Muscle of arm (tissue), 12 donors: ENCODE results near the gene PRODH2. TPM values are rescaled to one million over a fixed set of nuclear protein-coding genes. Genes with fewer than 3 reads are reported as not detected.

Experiments used
- DNase-seq: peaks from one replicate; pipeline ENCODE4 v3.0.0-alpha.2; 2013
- polyA plus RNA-seq, 12 donors: library from polyadenylated mRNA; unstranded; fragments of 120-200 nt; gene quantifications; one replicate each; pipeline ENCODE4 v1.2.1, GENCODE V29; 2013; ENCODE audit not compliant: insufficient read length in 12 of 12

The PRODH2 gene
- polyA plus RNA-seq, 12 donors, result 0.80 TPM; not detected in 11

DNA sequence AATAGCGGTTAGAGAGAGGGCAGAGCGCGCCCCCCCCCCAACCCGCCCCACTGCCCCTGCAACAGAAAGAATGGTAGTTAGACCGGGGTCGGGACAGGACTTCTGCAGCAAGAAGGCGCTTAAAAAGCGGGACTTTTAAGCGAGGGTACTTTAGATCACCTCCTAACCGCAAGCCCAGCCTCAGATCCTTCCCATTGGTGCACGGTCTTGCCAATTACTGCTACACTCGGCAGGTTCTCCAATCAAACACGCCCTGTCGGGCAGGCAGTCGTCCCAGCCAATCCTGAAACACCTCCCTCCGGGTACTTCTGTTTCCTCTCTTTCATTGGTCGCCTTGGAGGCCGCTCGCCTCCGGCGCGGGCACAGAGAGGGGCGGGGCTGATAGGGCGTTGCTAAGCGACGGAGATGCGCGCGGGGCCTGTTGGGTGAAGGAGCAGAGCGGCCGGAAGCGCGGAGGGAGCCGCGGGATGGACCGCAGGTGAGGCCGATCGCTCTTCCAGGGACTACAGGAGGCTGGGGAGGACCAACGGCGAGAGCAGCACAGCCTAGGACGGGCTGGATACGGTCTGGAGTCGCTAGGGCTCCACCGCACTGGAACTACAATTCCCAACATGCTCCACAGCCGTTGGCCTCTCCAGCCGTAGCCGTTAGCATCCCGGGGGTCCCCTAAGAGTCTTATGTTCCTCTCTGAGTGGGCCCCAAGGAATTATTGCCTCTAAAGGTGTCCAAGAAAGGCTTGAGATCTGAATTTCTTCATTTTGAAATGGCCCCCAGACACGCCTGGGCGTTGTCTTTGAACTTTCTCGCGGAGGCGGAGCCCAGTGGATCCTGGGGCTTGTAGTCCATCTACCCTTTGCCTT lies 54.7 kb downstream of the PRODH2 start, which contains the start of gene PROSER3:
Gene PROSER3 (plus strand): TSS at position 428 of the 860 bp plus-strand sequence. CDS start 40 bp downstream, at position 468.
- DNase-seq, result peak; percentile 99

GRCh38 chr19:35757231-35757748 lies 55.4 kb downstream of the PRODH2 start:
- peak; percentile 97 for DNase-seq

DNA sequence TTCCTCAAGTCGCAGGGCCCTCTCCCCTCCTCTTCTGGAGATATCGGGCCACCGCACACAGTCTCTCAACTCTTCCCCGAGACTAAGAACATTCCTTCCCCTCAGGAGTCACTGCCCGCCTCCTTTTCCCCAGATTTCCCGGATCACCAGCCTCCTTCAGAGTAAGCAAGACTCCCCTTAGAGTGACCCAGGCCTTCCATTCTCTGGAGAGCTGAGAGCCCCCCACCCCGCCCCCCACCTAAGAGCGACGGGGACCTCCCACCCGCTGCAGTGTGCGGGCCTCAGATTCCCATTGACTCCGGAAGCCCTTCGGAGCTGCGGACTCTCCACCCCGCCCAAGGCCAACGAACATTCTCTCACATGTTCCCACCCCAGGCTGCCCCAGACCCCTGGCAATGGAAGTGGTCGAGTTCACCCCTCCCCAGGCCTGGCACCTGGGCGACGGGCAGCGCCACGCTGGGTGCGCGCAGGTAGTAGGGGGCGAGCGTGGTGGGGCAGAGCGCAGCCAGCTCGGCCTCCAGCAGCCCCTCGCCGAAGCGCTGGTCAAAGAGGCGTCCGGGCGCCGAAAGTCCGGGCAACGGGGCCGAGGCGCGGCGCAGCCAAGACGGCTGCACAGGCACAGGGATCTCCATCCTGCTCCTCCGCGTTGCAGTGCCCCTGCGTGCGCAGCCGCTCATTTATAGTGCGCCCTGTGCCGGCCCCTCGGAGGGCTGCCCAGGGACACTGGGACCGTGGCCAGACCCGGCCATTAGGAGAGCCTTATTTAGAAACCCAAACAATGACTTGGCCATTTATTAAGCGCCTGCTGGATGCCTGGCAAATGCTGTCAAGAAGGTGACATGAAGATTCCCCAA lies 56.0 kb downstream of the PRODH2 start, which contains the start of gene HSPB6:
Gene HSPB6 (minus strand): TSS at position 653 of the 854 bp plus-strand sequence. CDS start 21 bp downstream, at position 632.
- peak; percentile 45 for DNase-seq

DNA sequence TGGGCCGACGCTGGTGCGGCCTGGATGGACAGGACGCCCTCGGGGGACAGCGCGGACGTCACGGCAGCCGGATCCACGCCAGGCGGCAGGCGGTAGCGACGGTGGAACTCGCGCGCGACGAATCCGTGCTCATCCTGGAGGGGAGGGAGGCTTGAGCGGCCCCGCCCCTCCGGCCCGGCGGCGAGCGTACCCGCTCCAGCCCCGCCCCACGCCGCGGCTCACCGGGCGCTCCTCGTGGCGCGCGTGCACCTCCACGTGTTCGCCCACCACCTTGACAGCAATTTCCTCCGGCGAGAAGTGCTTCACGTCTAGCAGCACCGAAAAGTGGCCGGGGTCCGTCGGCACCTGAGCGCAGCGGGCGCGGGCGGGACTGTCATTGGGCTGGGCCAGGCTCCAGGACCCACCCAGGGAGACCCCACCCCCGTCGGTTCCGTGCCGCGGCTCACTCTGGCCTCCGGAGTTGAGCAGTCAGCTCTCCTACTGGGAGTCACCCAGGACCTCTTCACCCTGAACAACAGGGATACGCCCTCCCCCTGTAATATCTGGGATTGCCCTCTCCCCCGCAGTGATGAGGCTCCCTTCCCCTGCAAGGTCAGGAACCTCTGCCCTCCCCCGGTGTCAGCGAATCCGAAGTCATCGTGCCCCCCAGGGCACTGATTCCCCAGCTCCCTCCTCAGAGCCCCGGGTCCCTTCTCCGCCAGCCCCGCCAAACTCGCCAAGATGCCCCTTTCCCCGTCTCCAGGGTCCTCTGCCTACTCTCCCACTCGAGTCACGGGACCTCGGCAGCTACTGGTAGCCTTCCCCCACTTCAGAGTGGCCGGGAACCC lies 56.9 kb downstream of the PRODH2 start:
- DNase-seq, result peak; percentile 84

- no peak for DNase-seq
These were observed 57.5 kb downstream of the PRODH2 start for GRCh38 chr19:35755131-35755549.

- DNase-seq, result no peak
These were observed 58.1 kb downstream of the PRODH2 start for GRCh38 chr19:35754370-35755130.

DNA sequence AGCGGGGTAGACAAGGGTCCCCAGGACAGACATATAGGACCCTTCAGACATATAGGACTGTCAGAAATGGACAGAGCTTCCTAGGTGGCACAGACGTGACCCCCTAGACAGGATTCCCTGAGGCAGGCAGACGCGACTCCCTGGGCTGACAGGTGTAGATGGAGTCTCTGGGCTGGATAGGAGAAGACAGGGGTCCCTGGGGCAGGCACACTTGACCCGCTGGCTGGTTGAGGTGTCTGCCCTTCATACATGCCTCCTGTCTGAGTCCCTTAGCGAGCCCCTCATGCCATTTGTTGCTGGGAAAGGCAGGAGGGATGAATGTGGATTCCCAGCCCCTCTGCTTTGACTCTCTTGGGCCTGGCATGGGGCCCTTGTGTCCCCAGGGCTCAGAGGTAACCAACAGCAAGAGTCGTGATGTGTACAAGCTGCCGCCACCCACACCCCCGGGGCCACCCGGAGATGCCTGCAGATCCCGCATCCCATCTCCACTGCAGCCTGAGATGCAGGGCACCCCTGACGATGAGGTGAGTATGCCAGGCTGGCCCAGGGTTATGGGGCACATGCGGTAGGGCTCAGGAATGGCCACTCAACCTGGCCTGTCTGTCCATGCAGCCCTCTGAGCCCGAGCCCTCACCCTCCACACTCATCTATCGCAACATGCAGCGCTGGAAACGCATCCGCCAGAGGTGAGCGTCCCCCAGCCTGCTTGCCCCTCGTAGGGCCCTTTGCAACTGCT lies 58.8 kb downstream of the PRODH2 start:
- DNase-seq, result no peak

DNA sequence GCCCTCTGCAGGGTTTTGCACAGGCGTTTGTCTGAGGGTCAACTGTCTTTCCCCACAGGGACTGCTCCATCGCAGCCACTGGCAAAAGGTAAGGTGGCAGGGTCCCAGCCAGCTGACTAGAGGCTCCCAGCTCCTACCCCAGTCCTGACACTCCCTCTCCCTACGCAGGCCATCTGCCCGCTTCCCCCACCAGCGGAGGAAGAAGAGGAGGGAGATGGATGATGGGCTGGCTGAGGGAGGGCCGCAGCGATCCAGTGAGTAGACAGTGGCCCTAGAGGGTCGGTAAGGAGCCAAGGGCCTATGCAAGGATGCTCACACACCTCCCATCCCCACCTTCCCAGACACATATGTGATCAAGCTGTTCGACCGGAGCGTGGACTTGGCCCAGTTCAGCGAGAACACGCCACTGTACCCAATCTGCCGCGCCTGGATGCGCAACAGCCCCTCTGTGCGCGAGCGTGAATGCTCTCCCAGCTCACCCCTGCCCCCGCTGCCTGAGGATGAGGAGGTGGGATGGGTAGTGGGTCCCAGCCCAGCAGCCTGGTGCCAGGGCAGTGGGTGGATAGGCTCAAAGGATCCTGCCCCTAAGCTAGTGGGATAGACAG lies 59.8 kb downstream of the PRODH2 start:
- DNase-seq, result no peak

DNA sequence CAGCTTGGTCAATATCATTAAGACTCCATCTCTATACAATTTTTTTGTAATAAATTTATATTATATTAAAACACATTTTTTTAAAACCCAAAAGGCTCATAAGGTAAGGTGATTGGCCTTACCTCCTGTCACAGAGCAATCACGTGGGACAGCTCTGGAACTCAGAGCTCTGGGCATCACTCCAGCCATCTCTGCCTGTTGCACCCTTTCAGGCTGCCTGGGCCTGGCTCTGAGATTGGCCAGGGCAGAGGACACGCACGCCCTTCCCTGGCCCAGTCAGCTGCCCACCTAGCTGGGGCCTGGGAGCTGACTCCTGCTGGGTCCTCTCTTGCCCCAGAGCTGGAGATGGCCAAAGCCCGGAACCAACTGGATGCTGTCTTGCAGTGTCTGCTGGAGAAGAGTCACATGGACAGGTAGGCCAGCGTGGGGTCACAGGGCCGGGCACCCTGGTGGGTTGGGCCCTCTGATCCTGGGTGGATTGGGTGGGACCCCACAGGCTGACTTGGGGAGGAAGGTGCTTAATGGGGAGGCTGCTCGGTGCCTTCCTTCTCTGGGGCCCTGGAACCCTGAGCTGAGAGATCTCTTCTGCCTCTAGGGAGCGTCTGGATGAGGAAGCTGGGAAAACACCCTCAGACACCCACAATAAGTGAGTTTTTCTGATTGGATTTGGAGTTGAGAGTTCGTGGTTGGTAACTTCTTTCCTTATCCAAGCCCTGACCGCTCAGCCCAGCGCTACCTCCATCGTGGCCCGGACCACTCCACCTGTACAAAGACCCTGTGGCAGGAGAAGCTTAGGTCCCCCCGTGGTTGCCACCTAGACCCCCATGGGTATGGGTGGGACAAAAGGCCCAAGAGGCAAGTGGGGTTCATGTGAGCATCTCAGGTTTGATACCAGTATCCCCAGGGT lies 60.6 kb downstream of the PRODH2 start:
- DNase-seq, result no peak

- no peak for DNase-seq
These were observed 62.5 kb downstream of the PRODH2 start for GRCh38 chr19:35750167-35750566.

Other genes starting within 250 kb of the PRODH2 start
- under 1 TPM in 2 of 12 donors, not detected in 10; 0.21 to 0.26 TPM for gene ATP4A, start 249.2 kb downstream of the PRODH2 start, polyA plus RNA-seq
- not detected for gene PMIS2, start 226.7 kb downstream of the PRODH2 start, polyA plus RNA-seq
- gene HAUS5, start 200.1 kb downstream of the PRODH2 start, polyA plus RNA-seq, result 10 to 100 TPM in 8 of 12 donors, 1 to 10 TPM in 3, not detected in 1; 8.9 to 23.8 (median 12.7) TPM
- 10 to 100 TPM in 11 of 12 donors, not detected in 1; 27.0 to 60.1 (median 36.9) TPM for gene RBM42, start 183.8 kb downstream of the PRODH2 start, polyA plus RNA-seq
- gene ETV2, start 171.1 kb downstream of the PRODH2 start, polyA plus RNA-seq, result 1 to 10 TPM in 10 of 12 donors, not detected in 2; 1.2 to 4.3 (median 1.9) TPM
- gene COX6B1, start 164.5 kb downstream of the PRODH2 start, polyA plus RNA-seq, result 100 to 1,000 TPM in 11 of 12 donors, not detected in 1; 201 to 382 (median 272) TPM
- 10 to 100 TPM in 2 of 12 donors, 1 to 10 TPM in 1, under 1 TPM in 2, not detected in 7; 0.16 to 31.4 (median 5.6) TPM for gene UPK1A, start 146.3 kb downstream of the PRODH2 start, polyA plus RNA-seq
- gene ZBTB32, start 108.3 kb downstream of the PRODH2 start, polyA plus RNA-seq, result under 1 TPM in 7 of 12 donors, not detected in 5; 0.08 to 0.45 (median 0.33) TPM
- 10 to 100 TPM in 11 of 12 donors, not detected in 1; 14.2 to 29.8 (median 19.9) TPM for gene KMT2B, start 94.8 kb downstream of the PRODH2 start, polyA plus RNA-seq
- 1 to 10 TPM in 10 of 12 donors, not detected in 2; 1.7 to 4.0 (median 3.3) TPM for gene IGFLR1, start 70.4 kb downstream of the PRODH2 start, polyA plus RNA-seq
- gene U2AF1L4, start 67.4 kb downstream of the PRODH2 start, polyA plus RNA-seq, result 10 to 100 TPM in 11 of 12 donors, not detected in 1; 10.6 to 36.2 (median 13.0) TPM
- gene PSENEN, start 67.2 kb downstream of the PRODH2 start, polyA plus RNA-seq, result 10 to 100 TPM in 11 of 12 donors, not detected in 1; 30.3 to 54.5 (median 37.3) TPM
- gene LIN37, start 64.3 kb downstream of the PRODH2 start, polyA plus RNA-seq, result 10 to 100 TPM in 2 of 12 donors, 1 to 10 TPM in 8, not detected in 2; 5.3 to 11.3 (median 9.5) TPM
- 1,000 to 10,000 TPM in 1 of 12 donors, 100 to 1,000 TPM in 11; 347 to 1,124 (median 629) TPM for gene HSPB6, start 55.8 kb downstream of the PRODH2 start, polyA plus RNA-seq
- 10 to 100 TPM in 8 of 12 donors, 1 to 10 TPM in 3, not detected in 1; 7.1 to 30.4 (median 13.7) TPM for gene PROSER3, start 54.7 kb downstream of the PRODH2 start, polyA plus RNA-seq
- 10 to 100 TPM in 11 of 12 donors, not detected in 1; 10.5 to 29.8 (median 15.8) TPM for gene ARHGAP33, start 37.3 kb downstream of the PRODH2 start, polyA plus RNA-seq
- gene NPHS1, start 39.7 kb upstream of the PRODH2 start, polyA plus RNA-seq, result under 1 TPM in 9 of 12 donors, not detected in 3; 0.06 to 0.97 (median 0.29) TPM
- gene KIRREL2, start 44.1 kb upstream of the PRODH2 start, polyA plus RNA-seq, result under 1 TPM in 10 of 12 donors, not detected in 2; 0.18 to 0.55 (median 0.27) TPM
- 10 to 100 TPM in 1 of 12 donors, 1 to 10 TPM in 10, not detected in 1; 3.4 to 33.6 (median 5.8) TPM for gene APLP1, start 55.7 kb upstream of the PRODH2 start, polyA plus RNA-seq
- 1 to 10 TPM in 6 of 12 donors, under 1 TPM in 4, not detected in 2; 0.82 to 8.5 (median 1.3) TPM for gene NFKBID, start 87.7 kb upstream of the PRODH2 start, polyA plus RNA-seq
- 1 to 10 TPM in 10 of 12 donors, not detected in 2; 3.1 to 7.7 (median 5.1) TPM for gene HCST, start 89.7 kb upstream of the PRODH2 start, polyA plus RNA-seq
- gene TYROBP, start 95.5 kb upstream of the PRODH2 start, polyA plus RNA-seq, result 10 to 100 TPM in 11 of 12 donors, not detected in 1; 11.8 to 33.6 (median 12.5) TPM
- gene LRFN3, start 123.5 kb upstream of the PRODH2 start, polyA plus RNA-seq, result 10 to 100 TPM in 1 of 12 donors, 1 to 10 TPM in 10, not detected in 1; 4.2 to 13.9 (median 7.6) TPM
- gene SDHAF1, start 182.3 kb upstream of the PRODH2 start, polyA plus RNA-seq, result 10 to 100 TPM in 9 of 12 donors, 1 to 10 TPM in 2, not detected in 1; 9.1 to 24.4 (median 10.9) TPM
- gene SYNE4, start 196.0 kb upstream of the PRODH2 start, polyA plus RNA-seq, result 1 to 10 TPM in 1 of 12 donors, under 1 TPM in 10, not detected in 1; 0.08 to 6.3 (median 0.65) TPM
- 10 to 100 TPM in 2 of 12 donors, 1 to 10 TPM in 8, not detected in 2; 6.7 to 13.1 (median 7.8) TPM for gene ALKBH6, start 201.4 kb upstream of the PRODH2 start, polyA plus RNA-seq
- 10 to 100 TPM in 11 of 12 donors, not detected in 1; 13.4 to 88.9 (median 18.1) TPM for gene CLIP3, start 220.0 kb upstream of the PRODH2 start, polyA plus RNA-seq
- gene THAP8, start 241.4 kb upstream of the PRODH2 start, polyA plus RNA-seq, result 10 to 100 TPM in 2 of 12 donors, 1 to 10 TPM in 9, not detected in 1; 5.8 to 17.9 (median 8.1) TPM
- 1 to 10 TPM in 11 of 12 donors, not detected in 1; 2.2 to 4.9 (median 3.1) TPM for gene WDR62, start 242.1 kb upstream of the PRODH2 start, polyA plus RNA-seq